Measurements from ENCODE around the gene CENPT. TPM values are rescaled to one million over a fixed set of nuclear protein-coding genes. Genes with fewer than 3 reads are reported as not detected.

The CENPT gene
- total and polyA plus RNA-seq, 2 donors = 16.5 to 49.4 TPM

Small RNAs within 50 kb of the gene (small RNA-seq; reads per million reads assigned to genes)
- gene AC040162.2 (not detected), gene NRN1L (not detected)

Other genes with a start within 250 kb of the CENPT start
- 0.16 TPM for gene CARMIL2, start 202.5 kb downstream of the CENPT start, total RNA-seq
- 0.99 TPM for gene CARMIL2, start 202.5 kb downstream of the CENPT start, polyA plus RNA-seq
- gene ACD, start 187.4 kb downstream of the CENPT start, total RNA-seq = 9.5 TPM
- 34.6 TPM for gene ACD, start 187.4 kb downstream of the CENPT start, polyA plus RNA-seq
- 1.7 TPM for gene PARD6A, start 186.7 kb downstream of the CENPT start, total RNA-seq
- gene PARD6A, start 186.7 kb downstream of the CENPT start, polyA plus RNA-seq = 6.5 TPM
- gene ENKD1, start 180.9 kb downstream of the CENPT start, total RNA-seq = 10.3 TPM
- 39.5 TPM for gene ENKD1, start 180.9 kb downstream of the CENPT start, polyA plus RNA-seq
- 1.2 TPM for gene C16orf86, start 180.9 kb downstream of the CENPT start, total RNA-seq
- gene C16orf86, start 180.9 kb downstream of the CENPT start, polyA plus RNA-seq = 9.9 TPM
- 16.1 TPM for gene GFOD2, start 128.4 kb downstream of the CENPT start, total RNA-seq
- gene GFOD2, start 128.4 kb downstream of the CENPT start, polyA plus RNA-seq = 19.4 TPM
- 6.0 TPM for gene RANBP10, start 41.1 kb downstream of the CENPT start, total RNA-seq
- gene RANBP10, start 41.1 kb downstream of the CENPT start, polyA plus RNA-seq = 14.1 TPM
- 1.2 TPM for gene TSNAXIP1, start 40.8 kb downstream of the CENPT start, total RNA-seq
- 2.0 TPM for gene TSNAXIP1, start 40.8 kb downstream of the CENPT start, polyA plus RNA-seq
- gene THAP11, start 5.4 kb downstream of the CENPT start, total RNA-seq = 27.2 TPM
- gene THAP11, start 5.4 kb downstream of the CENPT start, polyA plus RNA-seq = 42.2 TPM
- gene NUTF2, start 760 bp downstream of the CENPT start, total RNA-seq = 70.6 TPM
- 117 TPM for gene NUTF2, start 760 bp downstream of the CENPT start, polyA plus RNA-seq
- gene EDC4, start 25.4 kb upstream of the CENPT start, total RNA-seq = 31.8 TPM
- 43.2 TPM for gene EDC4, start 25.4 kb upstream of the CENPT start, polyA plus RNA-seq
- gene NRN1L, start 37.2 kb upstream of the CENPT start, total RNA-seq = not detected
- gene NRN1L, start 37.2 kb upstream of the CENPT start, polyA plus RNA-seq = 1.9 TPM
- 9.9 TPM for gene PSKH1, start 45.6 kb upstream of the CENPT start, total RNA-seq
- 39.0 TPM for gene PSKH1, start 45.6 kb upstream of the CENPT start, polyA plus RNA-seq
- gene CTRL, start 84.2 kb upstream of the CENPT start, total RNA-seq = not detected
- gene CTRL, start 84.2 kb upstream of the CENPT start, polyA plus RNA-seq = 0.91 TPM
- gene PSMB10, start 89.2 kb upstream of the CENPT start, total RNA-seq = 26.1 TPM
- 74.1 TPM for gene PSMB10, start 89.2 kb upstream of the CENPT start, polyA plus RNA-seq
- gene LCAT, start 96.4 kb upstream of the CENPT start, total RNA-seq = 10.2 TPM
- gene LCAT, start 96.4 kb upstream of the CENPT start, polyA plus RNA-seq = 18.5 TPM
- 50.7 TPM for gene SLC12A4, start 120.9 kb upstream of the CENPT start, total RNA-seq
- 42.4 TPM for gene SLC12A4, start 120.9 kb upstream of the CENPT start, polyA plus RNA-seq
- not detected for gene DPEP3, start 132.8 kb upstream of the CENPT start, total RNA-seq
- gene DPEP3, start 132.8 kb upstream of the CENPT start, polyA plus RNA-seq = 0.09 TPM
- 2.3 TPM for gene DPEP2, start 151.8 kb upstream of the CENPT start, total RNA-seq
- 2.5 TPM for gene DPEP2, start 151.8 kb upstream of the CENPT start, polyA plus RNA-seq
- not detected for gene DPEP2NB, start 168.2 kb upstream of the CENPT start, total RNA-seq
- not detected for gene DPEP2NB, start 168.2 kb upstream of the CENPT start, polyA plus RNA-seq
- gene DDX28, start 175.5 kb upstream of the CENPT start, total RNA-seq = 6.4 TPM
- 11.5 TPM for gene DDX28, start 175.5 kb upstream of the CENPT start, polyA plus RNA-seq
- gene DUS2, start 175.6 kb upstream of the CENPT start, total RNA-seq = 14.7 TPM
- gene DUS2, start 175.6 kb upstream of the CENPT start, polyA plus RNA-seq = 8.5 TPM
- 27.1 TPM for gene NFATC3, start 237.7 kb upstream of the CENPT start, total RNA-seq
- gene NFATC3, start 237.7 kb upstream of the CENPT start, polyA plus RNA-seq = 20.2 TPM